ENCODE results near the gene IRAK2. TPM values are rescaled to one million over a fixed set of nuclear protein-coding genes. Genes with fewer than 3 reads are reported as not detected.

IRAK2 gene
- total RNA-seq, 4 donors from 2014 or later, result 0.20 to 4.9 (median 3.4) TPM

GRCh38 chr3:10292505-10293419 is 128.0 kb downstream of the IRAK2 start, which contains the start of gene GHRL:
TSS of gene GHRL (minus strand) at chr3:10292947. CDS start at chr3:10290180, 2,767 bp downstream.
- intact Hi-C loops (cut with DNase I; ENCODE audit: low total_unique reads) (no loop called here), in situ Hi-C loops (cut with MboI; ENCODE audit: low pct_ligation_motif_present in 1 of 4, low pct_unique_long_range_greater_than_20kb in 1 of 4, low sequenced_read_pairs in 3 of 4) (no loop called here)
- Histone ChIP-seq H3K27ac (no peak within 1 kb of the TSS), H3K4me1 (peaks cover 0 to 3% (median 0%) of the 10 kb centered on the region in 4 donors), H3K27me3 (no peaks in the 10 kb centered on the region), H3K9me3 (no peaks in the 10 kb centered on the region), H3K36me3 (peaks cover 0 to 4% (median 0%) of the 10 kb centered on the region in 4 donors), H3K4me3 (no peak within 1 kb of the TSS)
- no peak for DNase-seq
- no peak for TF ChIP-seq EP300 (IDR thresholded peaks at IDR 0.05; ENCODE audit: low read depth)
- TF ChIP-seq POLR2AphosphoS5 (IDR thresholded peaks at IDR 0.05), result no peak
- TF ChIP-seq POLR2A (IDR thresholded peaks at IDR 0.05), result no peak
- TF ChIP-seq CTCF (IDR thresholded peaks at IDR 0.05), result no peak
- 66 to 79% methylated on average over 7 to 12 of the region's 12 CpGs for WGBS, 2 donors (ENCODE audit: low coverage in 1 of 2)

Small RNA genes within 50 kb of the gene (small RNA-seq; reads per million reads assigned to genes)
- 0 reads per million in 4 donors for gene RF02126

Other genes starting within 250 kb of the IRAK2 start
- 10 to 100 TPM; 61.1 to 74.4 (median 67.1) TPM for gene IL17RC, start 247.8 kb upstream of the IRAK2 start, total RNA-seq
- gene CRELD1, start 231.1 kb upstream of the IRAK2 start, total RNA-seq, result 10 to 100 TPM in 3 of 4 donors, 1 to 10 TPM in 1; 7.1 to 36.8 (median 18.9) TPM
- gene PRRT3, start 212.5 kb upstream of the IRAK2 start, total RNA-seq, result 1 to 10 TPM in 3 of 4 donors, under 1 TPM in 1; 0.20 to 3.0 (median 1.6) TPM
- gene EMC3, start 178.1 kb upstream of the IRAK2 start, total RNA-seq, result 10 to 100 TPM in 3 of 4 donors, 1 to 10 TPM in 1; 9.7 to 39.2 (median 23.5) TPM
- 10 to 100 TPM in 1 of 4 donors, 1 to 10 TPM in 2, under 1 TPM in 1; 0.80 to 43.0 (median 4.9) TPM for gene FANCD2, start 138.5 kb upstream of the IRAK2 start, total RNA-seq
- not detected for gene FANCD2OS, start 56.7 kb upstream of the IRAK2 start, total RNA-seq
- 10 to 100 TPM; 37.0 to 88.8 (median 72.5) TPM for gene BRK1, start 49.2 kb upstream of the IRAK2 start, total RNA-seq
- gene VHL, start 23.1 kb upstream of the IRAK2 start, total RNA-seq, result 10 to 100 TPM; 23.9 to 48.4 (median 34.6) TPM
- 10 to 100 TPM; 22.7 to 59.7 (median 28.2) TPM for gene TATDN2, start 83.5 kb downstream of the IRAK2 start, total RNA-seq
- gene GHRL, start 128.0 kb downstream of the IRAK2 start, total RNA-seq, result 1 to 10 TPM in 1 of 4 donors, under 1 TPM in 1, not detected in 2; 0.55 to 8.2 TPM
- gene SEC13, start 156.2 kb downstream of the IRAK2 start, total RNA-seq, result 100 to 1,000 TPM; 106 to 181 (median 164) TPM